Hepatic stellate cell (primary cell): Measurements from ENCODE around the gene MYOG.
A peak's percentile ranks its signal among the peaks of the same experiment; 100 is the strongest.

Experiments
- DNase-seq: peaks from one replicate; pipeline ENCODE4 v3.0.0; 2011; ENCODE audit warnings: low spot score

The MYOG gene

DNA sequence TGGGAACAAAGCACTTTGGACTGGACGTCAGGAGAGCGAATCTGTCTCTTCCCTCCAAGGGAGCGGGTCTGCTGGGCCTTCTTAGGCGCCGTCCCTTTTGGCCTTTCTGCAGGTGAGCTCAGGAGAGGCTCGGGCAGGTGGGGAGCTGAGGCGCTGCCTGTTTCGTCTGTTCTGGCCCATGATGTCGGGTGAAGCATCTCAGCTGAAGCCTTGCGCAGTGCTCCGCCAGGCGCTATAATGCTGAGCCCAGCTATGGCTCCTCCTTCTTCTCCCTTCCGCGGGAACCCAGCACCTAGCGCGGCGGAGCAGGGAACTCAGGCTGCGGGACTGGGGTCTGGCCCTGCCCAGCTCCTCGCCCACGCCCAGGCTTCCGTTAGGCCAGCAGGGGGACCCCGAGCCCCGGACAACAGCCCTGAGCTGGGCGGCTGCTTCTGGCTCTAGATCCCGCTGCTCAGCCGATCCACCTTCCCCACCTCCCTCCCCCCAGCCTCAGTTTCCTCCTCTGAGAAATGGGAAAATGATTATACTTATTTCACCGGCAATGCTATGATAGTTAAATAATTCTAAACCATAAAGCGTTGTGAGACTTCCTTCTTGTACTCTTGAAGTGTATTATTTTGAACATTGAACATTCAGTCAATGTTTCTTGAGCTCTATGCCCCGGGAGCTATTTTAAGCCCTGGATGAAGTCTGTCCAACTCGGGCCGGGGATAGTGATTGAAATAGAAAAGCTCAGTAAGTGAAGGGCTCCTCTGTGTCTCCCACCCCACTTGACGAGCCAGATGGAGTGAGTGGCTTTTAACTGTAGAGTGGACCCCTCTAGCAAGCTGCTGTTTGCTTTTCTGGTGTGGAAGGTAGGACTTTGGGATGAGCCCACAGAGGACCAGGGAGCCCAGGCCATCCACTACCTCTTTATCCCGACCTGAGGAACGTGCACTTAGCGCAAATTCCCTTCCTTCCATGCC, 32.1 kb upstream of the MYOG start:
- DNase-seq = peak; percentile 84

DNA sequence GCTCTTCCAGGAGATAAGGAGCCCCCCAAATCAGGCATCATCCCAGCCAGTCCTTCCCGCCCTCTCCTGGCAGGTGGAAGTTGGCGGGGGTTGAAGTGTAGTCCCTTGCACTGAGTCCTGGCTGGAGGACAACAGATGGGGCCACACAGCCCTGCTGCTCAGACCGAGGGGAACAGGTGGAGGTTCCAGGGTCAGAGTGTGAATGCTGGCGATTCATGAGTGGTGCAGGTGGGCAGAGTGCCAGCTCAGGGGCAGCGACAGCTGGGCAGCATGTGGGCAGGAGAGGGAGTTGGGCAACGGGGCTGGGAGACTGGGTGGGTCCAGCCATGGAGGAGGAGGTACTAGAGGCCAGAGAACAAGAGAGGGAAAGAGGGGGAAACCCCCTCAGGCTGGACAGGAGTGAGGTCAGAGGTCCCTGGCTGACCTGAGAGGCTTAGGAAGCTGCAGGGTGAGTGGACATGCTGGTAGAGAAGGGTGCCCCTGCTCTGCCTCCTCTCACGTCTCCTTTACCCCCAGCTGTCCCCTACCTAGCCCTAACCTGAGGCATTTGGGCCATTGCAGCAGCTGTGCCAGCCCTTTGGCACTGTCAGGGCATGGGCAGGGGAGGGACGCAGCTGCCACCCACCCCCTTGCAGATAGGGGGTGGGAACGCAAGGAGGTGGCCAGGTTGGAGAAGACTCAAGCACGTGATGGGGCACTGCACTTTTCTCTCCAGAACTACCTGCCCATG, 30.4 kb upstream of the MYOG start:
- DNase-seq = no peak

DNA sequence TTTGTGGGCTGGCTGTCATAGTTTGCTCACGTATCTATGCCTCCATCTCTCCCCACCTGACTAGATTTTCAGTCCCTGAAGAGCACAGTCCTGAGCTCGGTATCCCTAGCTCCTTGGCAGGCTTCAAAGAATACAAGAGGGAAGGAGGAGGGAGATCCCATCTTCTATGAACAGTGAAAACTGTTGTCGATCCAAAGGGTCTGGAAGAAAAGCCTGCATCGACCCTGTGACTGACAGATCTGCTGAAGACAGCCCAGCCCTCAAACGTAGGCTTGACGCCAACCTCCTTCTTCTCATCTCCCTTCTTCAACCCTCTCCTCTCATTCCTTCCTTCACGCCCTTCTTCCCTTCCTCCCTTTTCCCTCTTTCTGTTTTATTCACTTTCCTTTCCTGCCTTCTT, 28.4 kb upstream of the MYOG start:
- no peak for DNase-seq

DNA sequence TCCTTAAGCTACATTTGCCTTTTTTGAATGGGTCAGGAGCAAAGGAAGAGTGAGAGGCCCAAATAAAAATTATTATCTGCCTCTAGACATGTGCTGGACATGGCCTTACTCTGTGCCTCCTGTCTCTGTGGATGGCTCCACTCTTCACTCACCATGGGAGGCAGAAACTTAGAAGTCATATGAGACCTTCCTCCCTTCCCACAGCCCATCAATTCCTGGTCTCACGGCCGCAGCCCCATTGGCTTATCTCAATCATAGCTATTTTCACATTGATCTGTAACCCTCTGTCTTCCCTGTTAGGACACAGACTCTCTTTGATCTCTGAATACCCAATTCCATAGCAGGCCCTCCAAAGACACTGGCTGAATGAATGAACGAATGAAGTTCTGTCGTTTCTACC, 27.5 kb upstream of the MYOG start:
- no peak for DNase-seq

DNA sequence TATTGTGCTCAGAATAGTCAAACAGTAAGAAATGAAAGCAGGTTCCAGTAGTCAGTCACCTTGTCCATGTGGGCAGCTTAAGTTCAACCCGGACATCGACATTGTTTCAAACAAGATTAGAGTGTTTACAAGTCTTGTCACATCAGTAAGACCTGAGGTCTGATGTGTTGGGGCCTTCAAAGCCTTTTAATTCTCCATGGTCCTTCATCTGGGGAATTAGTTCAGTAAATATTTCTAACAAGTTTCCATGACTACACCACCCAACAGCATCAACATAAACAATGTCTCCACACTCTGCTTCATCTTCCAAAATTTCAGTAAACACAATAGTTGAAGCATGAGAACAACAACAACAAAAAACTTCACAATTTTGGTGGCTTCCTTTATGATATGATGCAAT, 26.7 kb upstream of the MYOG start:
- no peak for DNase-seq

DNA sequence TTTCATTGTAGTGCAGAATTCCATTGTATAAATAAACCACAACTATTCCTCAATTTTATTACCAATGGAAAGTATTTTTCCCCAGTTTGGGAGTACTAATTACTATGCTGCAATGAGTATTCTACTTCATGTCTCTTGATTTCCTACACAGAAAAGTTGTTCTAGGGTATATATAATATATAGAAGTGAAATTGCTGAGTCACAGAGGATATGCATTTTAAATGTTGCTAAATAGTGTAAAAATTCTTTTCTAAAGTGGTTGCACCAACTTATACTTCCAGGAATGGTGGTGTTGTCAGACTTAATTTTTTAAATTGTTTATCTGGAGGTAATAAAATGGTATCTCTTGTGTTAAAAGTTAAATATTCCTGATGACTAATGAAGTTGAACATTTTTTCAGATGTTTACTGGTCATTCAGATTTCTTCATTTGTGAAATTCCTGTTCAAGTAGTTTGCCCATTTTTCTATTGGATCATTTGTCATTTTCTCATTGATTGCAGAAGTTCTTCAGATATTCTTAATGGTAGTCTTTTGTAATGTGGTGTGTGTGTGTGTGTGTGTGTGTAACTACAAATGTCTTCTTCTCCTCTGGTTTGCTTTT, 19.1 kb upstream of the MYOG start:
- DNase-seq = no peak

DNA sequence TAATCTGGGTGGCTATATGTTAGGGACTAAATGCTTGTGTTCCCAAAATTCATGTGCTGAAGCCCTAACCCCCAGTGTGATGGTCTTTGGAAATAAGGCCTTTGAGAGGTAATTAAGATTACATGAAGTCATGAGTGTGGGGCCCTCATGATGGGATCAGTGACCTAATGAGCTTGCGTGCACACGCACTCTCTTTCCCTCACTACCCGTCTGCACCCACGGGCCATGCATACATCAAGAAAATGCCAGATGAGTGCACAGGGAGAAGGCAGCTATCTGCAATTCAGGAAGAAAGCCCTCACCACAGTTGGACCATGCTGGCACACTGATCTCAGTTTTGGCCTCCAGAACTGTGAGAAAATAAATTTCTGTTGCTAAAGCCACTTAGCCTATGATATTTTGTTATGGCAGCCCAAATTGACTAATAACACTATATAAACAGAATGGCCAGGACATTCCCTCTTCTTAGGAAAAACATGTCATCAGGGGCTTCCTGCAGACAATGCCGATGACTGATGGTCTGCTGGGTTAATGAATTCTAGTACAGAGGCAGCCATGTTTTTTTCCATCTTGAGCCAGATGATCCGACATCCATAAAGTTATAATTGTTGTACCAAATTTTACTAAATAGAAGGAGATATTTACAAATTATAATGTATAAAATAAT, 18.1 kb upstream of the MYOG start:
- no peak for DNase-seq

DNA sequence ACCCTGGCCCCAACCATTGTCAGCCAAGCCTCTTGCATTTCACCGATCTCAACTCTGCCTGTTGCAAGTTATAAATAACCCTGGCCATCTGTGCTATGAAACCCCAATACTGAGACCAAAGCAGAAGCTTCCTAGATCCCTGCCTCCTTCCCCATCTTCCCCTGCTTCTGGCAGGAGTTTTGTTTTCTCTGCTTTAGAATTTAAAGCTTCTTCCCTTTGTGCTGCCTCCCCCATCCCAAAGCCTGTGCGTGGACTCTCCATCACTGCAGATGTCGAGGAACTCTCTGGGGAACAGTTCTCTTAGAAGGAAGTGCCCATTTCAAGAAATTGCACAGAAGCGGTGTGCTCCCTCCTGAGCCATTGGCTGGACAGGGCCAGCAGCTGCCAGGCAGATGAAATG, 17.4 kb upstream of the MYOG start:
- DNase-seq = no peak

DNA sequence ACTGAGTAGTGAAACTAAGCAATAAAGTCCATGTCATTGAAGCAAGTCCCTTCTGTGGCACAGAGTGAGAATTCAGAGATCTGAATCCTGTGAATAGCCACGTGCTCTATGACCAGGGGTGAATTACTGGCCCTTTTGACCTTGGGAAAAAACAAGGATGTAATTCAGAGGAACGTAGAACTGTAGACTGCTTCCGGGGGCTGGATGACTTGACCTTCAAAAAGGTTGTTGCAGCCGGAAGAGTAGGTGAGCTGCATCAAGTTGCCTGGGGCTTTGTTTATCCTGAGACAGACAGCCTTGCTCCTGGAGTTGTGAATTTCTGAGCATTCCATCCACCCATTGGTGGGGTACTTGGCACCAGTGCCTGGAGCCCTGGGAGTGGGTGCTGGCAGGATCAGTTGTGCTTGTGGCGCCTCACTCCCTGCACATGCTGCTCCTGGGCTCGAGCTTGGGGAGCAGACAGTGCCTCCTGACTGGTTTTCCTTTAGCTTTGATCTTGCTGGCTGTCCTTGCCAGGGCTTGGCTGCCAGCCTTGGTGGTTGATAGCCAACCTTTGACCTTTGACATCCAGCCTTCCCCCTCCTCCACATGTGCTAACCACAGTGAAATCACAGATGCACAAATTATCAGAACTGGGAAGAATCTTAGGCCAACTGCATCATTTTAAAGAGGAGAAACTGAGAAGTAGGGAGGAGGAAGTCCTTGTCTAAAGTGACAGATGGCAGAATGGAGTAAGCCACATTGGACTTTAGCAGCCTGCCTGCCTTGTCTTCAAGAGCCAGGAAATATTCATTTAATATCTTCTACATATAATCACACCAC, 16.2 kb upstream of the MYOG start:
- DNase-seq = no peak

DNA sequence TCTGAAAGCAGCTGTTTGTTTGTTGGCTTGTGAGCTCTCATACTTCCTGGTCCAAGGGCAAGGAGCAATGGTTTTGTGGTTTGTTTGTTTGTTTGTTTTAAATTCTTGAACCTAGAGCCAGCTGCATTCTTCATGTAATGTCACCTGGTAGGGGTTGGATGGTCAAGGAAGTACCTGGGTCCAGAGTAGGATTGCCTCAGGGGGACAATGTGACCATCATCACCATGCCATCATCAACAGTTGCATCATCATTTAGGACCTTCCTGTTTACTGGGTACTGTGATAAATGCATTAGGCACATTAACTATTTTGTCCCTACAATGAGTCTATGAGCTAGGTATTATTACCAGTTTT, 14.7 kb upstream of the MYOG start:
- no peak for DNase-seq

DNA sequence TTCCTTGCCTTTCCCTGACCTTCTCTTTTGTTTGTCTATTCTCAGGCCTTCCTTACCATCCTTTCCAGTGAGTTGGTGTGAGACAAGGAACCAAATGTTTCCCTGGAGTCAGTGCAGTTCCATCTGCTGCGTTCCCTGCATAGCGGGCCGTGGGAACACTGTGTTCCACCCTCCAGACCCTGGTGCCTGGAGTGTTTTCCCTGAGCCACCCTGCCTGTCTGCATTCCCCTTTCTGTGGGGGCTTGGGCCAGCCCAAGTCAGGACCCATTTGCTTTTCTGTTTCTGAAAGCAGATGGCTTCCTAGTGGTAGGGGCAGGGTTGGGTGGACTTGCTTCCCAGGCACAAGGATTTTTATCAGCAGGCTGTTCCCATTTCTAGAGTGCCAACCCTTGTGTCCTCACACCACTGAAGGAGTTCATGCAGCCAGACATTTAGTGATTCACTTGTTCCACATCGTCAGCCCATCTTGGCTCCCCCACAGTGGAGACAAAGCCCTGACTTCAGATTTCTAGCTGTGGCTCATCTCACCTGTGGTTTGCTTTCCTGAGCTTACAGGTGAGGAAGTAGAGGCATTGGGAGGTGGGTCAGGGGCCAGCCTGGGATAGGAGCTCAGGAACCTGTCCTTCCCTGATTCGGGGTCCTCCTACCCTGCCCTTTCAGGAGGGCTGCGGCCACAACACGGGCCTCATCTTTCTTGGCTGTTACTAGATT, 14.1 kb upstream of the MYOG start:
- DNase-seq = no peak

DNA sequence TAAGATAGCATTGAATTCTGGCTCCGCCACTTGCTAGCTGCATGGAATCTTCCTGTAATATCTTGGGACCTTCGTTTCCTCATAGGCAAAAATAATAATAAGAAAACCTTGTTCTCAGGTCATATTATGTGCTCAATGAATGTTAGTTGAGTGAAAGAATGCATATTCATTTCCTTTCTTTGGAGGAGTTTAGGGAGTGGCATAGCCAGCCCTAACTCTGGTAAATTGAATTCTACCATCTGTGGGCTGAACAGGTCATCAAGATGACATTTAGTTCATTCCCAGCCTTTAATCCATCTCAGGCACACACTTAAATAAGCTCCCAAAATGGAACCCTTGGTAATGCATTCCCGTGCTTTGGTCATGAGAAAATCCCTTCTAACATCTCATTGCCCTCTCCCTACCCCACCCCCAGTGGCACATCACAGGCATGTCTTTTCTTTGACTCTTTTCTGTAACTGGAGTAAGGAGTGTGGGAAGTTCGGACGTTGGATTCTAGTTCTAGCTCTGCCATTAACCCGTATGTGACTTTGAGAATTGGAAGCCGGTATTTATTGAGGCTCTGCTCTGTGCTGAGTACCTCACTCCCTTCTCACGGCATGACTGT, 13.2 kb upstream of the MYOG start:
- no peak for DNase-seq

DNA sequence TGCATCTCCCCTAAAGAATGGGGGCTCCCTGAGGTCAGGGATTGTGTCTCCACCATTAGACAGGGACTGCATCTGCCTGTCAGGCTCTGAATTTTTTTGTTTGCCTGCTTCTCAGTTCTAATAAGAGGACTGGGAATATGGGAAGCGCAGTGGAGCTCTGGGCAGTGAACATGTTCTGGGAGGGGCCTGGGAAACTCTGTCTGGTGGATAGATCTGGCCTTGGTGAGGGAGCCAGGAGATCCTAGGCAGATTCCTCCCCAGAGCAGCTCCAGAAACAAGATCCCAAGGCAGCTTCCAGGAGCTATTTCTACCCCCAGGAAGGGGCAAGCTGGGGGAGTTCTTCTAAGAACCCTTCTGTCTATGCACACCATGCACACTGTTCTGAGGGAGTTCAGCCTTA, 12.6 kb upstream of the MYOG start:
- no peak for DNase-seq

DNA sequence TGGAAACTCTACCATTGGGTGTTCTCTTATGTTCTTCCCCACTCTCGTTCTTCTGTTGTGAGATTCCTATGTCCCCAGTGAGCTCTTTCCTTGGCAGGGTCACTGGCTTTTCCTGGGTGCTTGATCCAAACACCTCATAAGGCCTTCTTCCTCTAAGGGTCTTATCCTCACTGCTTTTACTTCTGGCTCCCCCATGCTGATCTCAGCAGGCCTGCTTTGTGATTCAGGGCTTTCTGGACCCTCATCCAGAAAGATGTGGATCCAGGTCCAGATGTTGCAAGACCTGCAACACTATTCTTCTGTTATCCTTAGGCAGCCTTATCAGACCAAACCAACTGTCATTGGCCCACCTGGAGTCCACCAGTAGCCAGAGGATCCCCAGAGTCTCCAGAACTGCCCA, 11.2 kb upstream of the MYOG start:
- no peak for DNase-seq

DNA sequence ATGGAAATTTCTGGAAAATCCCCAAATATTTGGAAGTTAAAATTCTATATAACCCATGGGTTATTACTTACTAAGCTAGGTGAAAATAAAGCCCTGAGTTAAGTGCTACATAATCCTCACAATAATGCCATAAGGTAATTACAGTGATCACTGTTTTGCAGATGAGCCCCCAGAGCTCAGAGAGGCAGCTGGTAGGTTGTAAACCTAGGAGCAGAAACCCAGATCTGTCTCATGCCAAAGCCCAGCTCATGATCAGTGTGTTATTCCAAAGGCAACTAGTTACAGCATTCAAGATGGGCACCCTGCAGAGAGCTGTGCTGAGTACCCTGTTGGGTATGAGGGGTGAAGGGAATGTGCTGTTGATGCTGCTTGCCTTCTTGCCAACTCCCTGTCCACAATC, 10.8 kb upstream of the MYOG start:
- no peak for DNase-seq

DNA sequence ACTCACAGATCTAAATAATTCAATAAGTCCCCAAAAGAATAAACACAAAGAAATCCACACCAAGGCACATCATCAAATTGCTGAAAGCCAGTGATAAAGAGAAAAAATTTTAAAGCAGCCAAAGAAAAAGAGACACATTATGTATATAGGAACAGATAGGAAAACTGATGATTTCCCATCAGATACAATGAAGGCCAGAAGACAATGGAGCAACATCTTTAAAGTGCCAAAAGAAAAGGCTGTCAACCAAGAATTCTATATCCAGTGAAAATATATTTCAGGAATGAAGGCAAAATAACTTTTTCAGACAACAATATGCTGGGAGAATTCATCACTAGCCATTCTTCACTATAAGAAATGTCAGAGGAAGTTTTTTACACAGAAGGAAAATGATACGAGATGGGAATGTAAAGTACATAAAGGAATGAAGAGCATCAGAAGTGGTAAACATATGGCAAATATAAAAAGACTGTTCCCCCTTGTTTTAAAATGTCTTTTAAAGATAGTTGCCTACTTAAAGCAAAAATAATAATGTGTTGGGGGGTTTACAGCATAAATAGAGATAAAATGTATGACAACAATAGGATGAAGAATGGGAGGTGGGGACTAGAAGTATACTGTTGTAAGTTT, 9.4 kb upstream of the MYOG start:
- no peak for DNase-seq

DNA sequence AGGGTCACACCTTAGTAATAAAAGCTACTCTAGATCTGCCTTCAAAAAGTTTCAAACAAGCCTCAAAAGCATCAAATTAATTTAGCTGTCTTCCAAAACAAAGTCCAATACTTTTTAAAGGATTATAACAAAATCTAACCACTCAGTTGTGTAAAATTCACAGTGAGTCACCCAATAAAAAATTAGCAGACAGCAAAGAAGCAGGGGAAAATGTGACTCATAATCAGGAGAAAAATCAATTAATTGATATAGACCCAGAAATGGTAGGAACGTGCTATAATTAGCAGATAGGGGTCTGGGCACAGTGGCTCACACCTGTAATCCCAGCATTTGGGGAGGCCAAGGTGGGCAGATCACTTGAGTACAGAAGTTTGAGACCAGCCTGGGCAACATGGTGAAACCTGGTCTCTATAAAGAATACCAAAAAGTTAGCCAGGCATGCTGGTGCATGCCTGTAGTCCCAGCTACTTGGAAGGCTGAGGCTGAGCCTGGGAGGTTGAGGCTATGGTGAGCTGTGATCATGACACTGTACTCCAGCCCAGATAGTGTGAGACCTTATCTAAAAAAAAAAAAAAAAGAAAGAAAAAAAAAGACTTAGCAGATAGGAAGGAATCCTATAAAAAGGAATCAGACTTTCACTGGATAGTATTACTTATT, 8.1 kb upstream of the MYOG start:
- no peak for DNase-seq

DNA sequence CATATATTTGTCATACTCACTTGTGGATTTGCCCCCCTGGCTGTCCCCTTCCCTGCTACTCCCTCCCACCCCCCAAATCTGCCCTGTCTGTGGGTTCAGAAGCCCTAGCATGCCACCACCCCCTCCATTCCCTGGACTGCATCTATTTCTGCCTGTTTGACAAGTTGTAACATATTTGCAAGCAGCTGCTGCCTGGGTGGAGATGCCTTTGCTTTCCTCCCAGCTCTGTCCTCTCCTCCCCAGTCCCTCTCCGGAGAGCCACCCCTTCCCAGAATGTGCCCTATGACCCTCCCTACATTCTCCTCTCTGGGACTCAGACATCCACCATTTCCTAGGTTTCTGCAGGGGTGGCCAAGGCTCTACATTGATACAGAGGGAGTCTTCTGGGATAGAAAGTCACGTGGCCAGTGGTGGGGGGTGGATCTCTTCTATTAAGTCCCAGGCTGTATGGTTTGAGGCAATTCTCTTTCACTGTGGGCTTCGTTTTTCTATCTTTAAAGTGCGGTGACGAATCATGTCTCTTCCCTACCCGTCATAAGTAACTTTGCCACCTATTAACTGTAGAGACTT, 6.0 kb upstream of the MYOG start:
- no peak for DNase-seq

DNA sequence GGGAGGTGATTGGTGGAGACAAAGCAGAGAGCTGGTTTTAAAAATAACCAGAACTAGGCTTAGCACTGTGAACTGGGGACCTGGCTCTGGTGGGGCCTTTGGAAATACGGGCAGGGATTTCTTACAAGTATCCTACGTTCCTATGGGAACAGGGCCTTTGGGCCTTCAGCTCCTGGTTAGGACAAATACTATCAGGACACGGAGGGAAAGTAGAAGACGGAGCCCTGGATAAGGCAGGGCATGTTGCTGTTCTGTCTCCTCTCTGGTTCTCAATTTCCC, 5.3 kb upstream of the MYOG start:
- no peak for DNase-seq
